ENCODE data around the gene AGBL4.

GRCh38 chr1:48864913-48865312 lies 1158.8 kb downstream of the AGBL4 start:
- TF ChIP-seq CTCF (IDR thresholded peaks at IDR 0.05): no peak
- no peak for TF ChIP-seq POLR2A (IDR thresholded peaks at IDR 0.05)

Measured in lower leg skin (tissue), 3 donors.